ENCODE data around the gene MED17.

The MED17 gene

DNA sequence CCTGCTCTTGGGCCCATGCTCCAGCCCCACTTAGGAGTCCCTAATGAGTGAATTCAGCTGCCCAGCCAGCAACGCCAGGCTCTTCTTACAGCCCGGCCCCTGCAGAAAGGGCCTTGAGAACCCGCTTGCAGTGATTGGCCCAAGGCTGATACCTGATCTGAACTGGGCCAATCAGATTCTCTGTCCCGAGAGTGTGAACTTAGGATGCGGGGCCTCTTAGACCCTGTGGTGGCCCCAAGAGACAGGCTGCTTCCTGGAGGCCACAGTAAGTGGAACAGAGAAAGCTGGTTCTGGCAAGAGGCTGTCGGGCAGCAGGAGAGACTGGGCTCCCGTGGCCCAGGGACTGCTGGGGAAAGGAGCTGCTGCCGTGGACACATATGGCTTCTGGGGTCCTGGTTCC is 54.9 kb downstream of the MED17 start:
- no peak for DNase-seq (ENCODE audit: extremely low spot score)
- CTCF ChIA-PET, result no interaction called here
- TF ChIP-seq ARNT (IDR thresholded peaks at IDR 0.05) (no peak), PKNOX1 (IDR thresholded peaks at IDR 0.05) (no peak), NFRKB (IDR thresholded peaks at IDR 0.05) (no peak), SUZ12 (IDR thresholded peaks at IDR 0.05) (no peak), LEF1 (IDR thresholded peaks at IDR 0.05; ENCODE audit: borderline replicate concordance) (no peak), L3MBTL2 (conservative IDR thresholded peaks at IDR 0.05) (no peak)

GRCh38 chr11:93840180-93840579 is 56.1 kb downstream of the MED17 start:
- ChIA-PET POLR2A (no interaction called here), CTCF (no interaction called here)

More for the DNA sequence above, 54.9 kb downstream of the MED17 start:
- POLR2A ChIA-PET, result no interaction called here

DNA sequence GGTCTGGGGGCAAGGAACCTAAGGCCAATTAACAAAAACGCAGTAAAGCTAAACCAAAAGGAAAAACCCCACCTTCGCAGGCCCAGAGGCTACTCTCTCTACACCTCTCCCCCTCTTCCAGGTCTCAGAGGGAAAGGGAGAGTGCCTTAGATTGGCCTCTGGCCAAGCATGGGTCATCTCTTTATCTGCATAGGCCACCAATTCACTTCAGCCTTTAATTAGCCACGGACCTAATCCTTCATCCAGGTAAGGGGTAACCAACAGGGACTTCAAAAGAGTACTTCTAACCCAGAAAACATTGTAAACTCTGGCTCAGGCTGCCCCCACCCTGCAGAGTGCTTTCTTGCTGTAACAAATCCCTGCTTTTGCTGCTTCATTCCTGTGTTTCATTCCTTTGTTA is 56.9 kb downstream of the MED17 start:
- no peak for DNase-seq (ENCODE audit: extremely low spot score)
- ChIA-PET CTCF (no interaction called here), POLR2A (no interaction called here)
- TF ChIP-seq SP1 (IDR thresholded peaks at IDR 0.05), result no peak
- TF ChIP-seq SUZ12 (IDR thresholded peaks at IDR 0.05), result no peak
- no peak for TF ChIP-seq NFRKB (IDR thresholded peaks at IDR 0.05)
- no peak for TF ChIP-seq CTBP1 (IDR thresholded peaks at IDR 0.05; ENCODE audit: borderline replicate concordance)
- TF ChIP-seq TARDBP (IDR thresholded peaks at IDR 0.05), result no peak
- no peak for TF ChIP-seq L3MBTL2 (conservative IDR thresholded peaks at IDR 0.05)
- no peak for TF ChIP-seq BHLHE40 (IDR thresholded peaks at IDR 0.05; ENCODE audit: borderline replicate concordance)

More at GRCh38 chr11:93840180-93840579, 56.1 kb downstream of the MED17 start:
- TF ChIP-seq HDGF (IDR thresholded peaks at IDR 0.05; ENCODE audit: borderline replicate concordance) (no peak), SUZ12 (IDR thresholded peaks at IDR 0.05) (no peak), FOXA1 (IDR thresholded peaks at IDR 0.05) (no peak), PKNOX1 (IDR thresholded peaks at IDR 0.05) (no peak), SP1 (IDR thresholded peaks at IDR 0.05) (no peak)
- DNase-seq (ENCODE audit: extremely low spot score), result no peak

DNA sequence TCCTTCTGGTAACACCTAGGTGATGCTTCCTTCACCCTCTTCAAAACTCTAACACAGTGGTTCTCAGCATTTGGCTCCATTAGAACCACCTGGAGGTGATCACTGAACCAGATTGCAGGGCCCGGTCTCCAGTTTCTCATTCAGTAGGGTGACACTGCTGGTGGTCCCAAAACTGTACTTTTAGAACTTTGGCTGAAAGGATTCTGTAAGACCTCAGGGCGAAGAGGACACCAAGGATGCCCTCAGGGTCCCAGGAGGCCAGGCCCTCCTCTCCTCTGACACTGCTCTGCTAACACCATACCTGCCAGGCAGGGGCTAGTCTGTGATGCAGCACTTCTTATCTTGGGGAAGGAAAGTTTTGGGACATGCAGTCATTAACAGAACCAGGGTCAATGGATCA is 57.4 kb downstream of the MED17 start:
- TF ChIP-seq FOXK2 (IDR thresholded peaks at IDR 0.05) (no peak), FOXA1 (IDR thresholded peaks at IDR 0.05) (no peak), BHLHE40 (IDR thresholded peaks at IDR 0.05; ENCODE audit: borderline replicate concordance) (no peak), ARNT (IDR thresholded peaks at IDR 0.05) (no peak), ELF4 (IDR thresholded peaks at IDR 0.05) (no peak), CTBP1 (IDR thresholded peaks at IDR 0.05; ENCODE audit: borderline replicate concordance) (no peak), FOXM1 (IDR thresholded peaks at IDR 0.05; ENCODE audit: borderline replicate concordance) (no peak), PKNOX1 (IDR thresholded peaks at IDR 0.05) (no peak), TARDBP (IDR thresholded peaks at IDR 0.05) (no peak), HDGF (IDR thresholded peaks at IDR 0.05; ENCODE audit: borderline replicate concordance) (no peak), NFRKB (IDR thresholded peaks at IDR 0.05) (no peak)
- ChIA-PET POLR2A (no interaction called here), CTCF (no interaction called here)
- DNase-seq (ENCODE audit: extremely low spot score), result no peak

GRCh38 chr11:93842034-93842433 is 58.0 kb downstream of the MED17 start:
- POLR2A ChIA-PET, result no interaction called here

DNA sequence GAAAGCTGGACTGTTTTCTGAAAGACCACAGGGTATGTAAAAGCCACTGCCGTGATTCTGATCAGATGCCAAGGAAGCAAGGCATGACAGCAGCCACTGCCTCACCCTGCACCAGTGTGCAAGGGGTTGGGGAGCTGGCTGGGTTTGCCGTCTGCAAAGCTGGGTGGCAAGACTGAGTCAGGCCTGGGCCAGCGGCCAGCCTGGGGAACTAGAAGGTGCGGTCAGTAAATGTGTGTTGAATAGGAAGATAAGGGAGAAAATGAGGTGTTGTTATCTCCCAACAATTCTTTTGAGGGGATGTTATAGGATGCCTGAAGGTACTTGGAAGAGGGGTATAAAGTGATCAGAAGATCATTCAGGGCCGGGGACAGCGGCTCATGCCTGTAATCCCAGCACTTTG is 58.4 kb downstream of the MED17 start:
- CTCF ChIA-PET, result no interaction called here
- no peak for TF ChIP-seq ARNT (IDR thresholded peaks at IDR 0.05)
- TF ChIP-seq HDGF (IDR thresholded peaks at IDR 0.05; ENCODE audit: borderline replicate concordance), result no peak
- TF ChIP-seq ZNF384 (IDR thresholded peaks at IDR 0.05), result no peak
- TF ChIP-seq L3MBTL2 (conservative IDR thresholded peaks at IDR 0.05), result no peak
- TF ChIP-seq BHLHE40 (IDR thresholded peaks at IDR 0.05; ENCODE audit: borderline replicate concordance), result no peak
- TF ChIP-seq SUZ12 (IDR thresholded peaks at IDR 0.05), result no peak
- no peak for TF ChIP-seq ELF4 (IDR thresholded peaks at IDR 0.05)
- TF ChIP-seq FOXM1 (IDR thresholded peaks at IDR 0.05; ENCODE audit: borderline replicate concordance), result no peak
- no peak for TF ChIP-seq TARDBP (IDR thresholded peaks at IDR 0.05)
- TF ChIP-seq CTBP1 (IDR thresholded peaks at IDR 0.05; ENCODE audit: borderline replicate concordance), result no peak
- TF ChIP-seq PKNOX1 (IDR thresholded peaks at IDR 0.05), result no peak
- TF ChIP-seq SP1 (IDR thresholded peaks at IDR 0.05), result no peak
- no peak for TF ChIP-seq FOXK2 (IDR thresholded peaks at IDR 0.05)
- TF ChIP-seq LEF1 (IDR thresholded peaks at IDR 0.05; ENCODE audit: borderline replicate concordance), result no peak
- TF ChIP-seq FOXA1 (IDR thresholded peaks at IDR 0.05), result no peak
- no peak for TF ChIP-seq NFRKB (IDR thresholded peaks at IDR 0.05)
- DNase-seq (ENCODE audit: extremely low spot score), result no peak

More at GRCh38 chr11:93842034-93842433, 58.0 kb downstream of the MED17 start:
- TF ChIP-seq FOXM1 (IDR thresholded peaks at IDR 0.05; ENCODE audit: borderline replicate concordance) (no peak), FOXK2 (IDR thresholded peaks at IDR 0.05) (no peak), TARDBP (IDR thresholded peaks at IDR 0.05) (no peak), ELF4 (IDR thresholded peaks at IDR 0.05) (no peak), L3MBTL2 (conservative IDR thresholded peaks at IDR 0.05) (no peak), SP1 (IDR thresholded peaks at IDR 0.05) (no peak), LEF1 (IDR thresholded peaks at IDR 0.05; ENCODE audit: borderline replicate concordance) (no peak), PKNOX1 (IDR thresholded peaks at IDR 0.05) (no peak), BHLHE40 (IDR thresholded peaks at IDR 0.05; ENCODE audit: borderline replicate concordance) (no peak), CTBP1 (IDR thresholded peaks at IDR 0.05; ENCODE audit: borderline replicate concordance) (no peak), SUZ12 (IDR thresholded peaks at IDR 0.05) (no peak)
- DNase-seq (ENCODE audit: extremely low spot score), result no peak
- CTCF ChIA-PET, result no interaction called here

More for the DNA sequence above, 58.4 kb downstream of the MED17 start:
- POLR2A ChIA-PET, result no interaction called here
